HG02759 (cell line): ENCODE measurements around the gene RCVRN.

Source experiments
- ATAC-seq: cut with Tn5 transposase; IDR thresholded peaks from one replicate; pipeline ENCODE4 v1.9.1; 2021; ENCODE audit warnings: mild to moderate bottlenecking, moderate library complexity; ENCODE audit not compliant: unreplicated experiment

RCVRN gene

GRCh38 chr17:9899280-9900043, 5.6 kb downstream of the RCVRN start:
- no peak for ATAC-seq

DNA sequence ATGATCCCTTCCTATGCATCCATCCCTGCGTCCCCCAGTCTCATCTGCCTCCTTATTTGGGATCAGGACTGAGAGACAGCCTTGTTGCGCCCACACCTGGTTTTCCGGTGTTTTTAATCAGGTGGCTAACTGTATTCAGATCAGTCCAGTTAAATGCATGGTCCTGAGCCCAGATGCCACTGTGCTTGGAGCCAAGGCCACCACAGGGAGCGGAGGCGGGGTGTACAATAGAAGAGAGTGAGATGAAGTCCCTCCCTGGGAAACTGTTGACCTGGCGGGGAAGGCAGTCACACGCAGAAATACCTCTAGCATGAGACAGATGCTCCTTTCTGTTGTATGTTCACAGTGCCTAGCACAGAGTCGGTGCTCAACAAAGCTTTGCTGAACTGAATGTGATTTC, 6.3 kb downstream of the RCVRN start:
- ATAC-seq, result no peak

- no peak for ATAC-seq
These were observed 7.6 kb downstream of the RCVRN start for GRCh38 chr17:9897372-9897968.

- ATAC-seq, result no peak
These were observed 9.1 kb downstream of the RCVRN start for GRCh38 chr17:9895923-9896322.

GRCh38 chr17:9894231-9894630, 10.8 kb downstream of the RCVRN start:
- ATAC-seq, result no peak

GRCh38 chr17:9893411-9894012, 11.6 kb downstream of the RCVRN start:
- no peak for ATAC-seq

DNA sequence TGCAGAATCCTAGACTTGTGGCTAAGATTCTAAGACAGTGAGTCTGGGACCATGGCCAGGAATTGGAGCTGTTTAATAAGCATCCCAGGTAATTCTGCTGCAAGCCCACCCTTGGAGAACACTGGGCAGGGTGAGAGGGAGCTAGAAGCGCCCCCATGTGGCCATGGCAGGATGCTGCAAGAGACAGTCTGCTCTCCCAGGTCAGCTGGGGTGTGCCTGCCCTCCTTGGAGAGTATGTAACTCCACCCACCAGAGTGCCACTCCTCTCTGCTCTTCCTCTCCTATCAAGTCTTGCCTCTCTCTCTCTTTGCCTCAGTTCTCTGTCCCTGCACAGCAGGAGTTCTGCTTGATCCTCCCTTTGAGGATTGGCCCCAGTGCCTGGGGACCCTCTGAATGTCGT, 14.9 kb downstream of the RCVRN start:
- no peak for ATAC-seq

- no peak for ATAC-seq
These were observed 17.6 kb downstream of the RCVRN start for GRCh38 chr17:9887508-9887907.

GRCh38 chr17:9886141-9886930, 18.7 kb downstream of the RCVRN start:
- ATAC-seq, result no peak

- no peak for ATAC-seq
These were observed 21.6 kb downstream of the RCVRN start for GRCh38 chr17:9883451-9883850.

- ATAC-seq, result peak; percentile 50
These were observed 24.5 kb downstream of the RCVRN start for GRCh38 chr17:9880582-9880999.

DNA sequence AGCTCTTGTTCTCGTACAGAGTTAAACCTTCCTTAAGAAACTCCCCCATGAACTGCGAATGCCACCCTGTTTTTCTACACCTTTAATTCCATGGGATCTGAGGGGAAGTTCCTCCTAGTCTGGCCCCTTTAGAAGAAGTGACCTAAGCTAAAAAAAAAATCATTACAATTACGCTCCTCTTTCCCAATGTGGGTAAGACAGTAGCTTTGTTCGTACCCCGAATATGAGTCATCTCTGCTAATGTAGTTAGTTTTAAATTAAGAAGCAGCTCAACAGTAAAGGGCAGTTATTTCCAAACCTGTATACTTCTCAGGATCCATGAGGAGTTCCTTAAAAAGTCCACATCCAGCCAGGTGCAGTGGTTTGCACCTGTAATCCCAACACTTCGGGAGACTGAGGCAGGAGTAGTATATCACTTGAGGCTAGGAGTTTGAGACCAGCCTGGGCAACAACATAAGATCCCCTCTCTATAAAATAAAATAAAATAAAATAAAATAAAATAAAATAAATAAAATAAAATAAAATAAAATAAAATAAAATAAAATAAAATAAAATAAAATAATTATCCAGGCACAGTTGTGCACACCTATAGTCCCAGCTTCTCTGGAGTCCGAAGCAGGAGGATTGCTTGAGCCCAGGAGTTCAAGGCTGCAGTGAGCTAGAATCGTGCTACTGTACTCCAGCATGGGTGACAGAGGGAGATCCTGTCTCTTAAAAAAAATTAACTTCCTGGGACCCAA, 26.1 kb downstream of the RCVRN start:
- no peak for ATAC-seq

DNA sequence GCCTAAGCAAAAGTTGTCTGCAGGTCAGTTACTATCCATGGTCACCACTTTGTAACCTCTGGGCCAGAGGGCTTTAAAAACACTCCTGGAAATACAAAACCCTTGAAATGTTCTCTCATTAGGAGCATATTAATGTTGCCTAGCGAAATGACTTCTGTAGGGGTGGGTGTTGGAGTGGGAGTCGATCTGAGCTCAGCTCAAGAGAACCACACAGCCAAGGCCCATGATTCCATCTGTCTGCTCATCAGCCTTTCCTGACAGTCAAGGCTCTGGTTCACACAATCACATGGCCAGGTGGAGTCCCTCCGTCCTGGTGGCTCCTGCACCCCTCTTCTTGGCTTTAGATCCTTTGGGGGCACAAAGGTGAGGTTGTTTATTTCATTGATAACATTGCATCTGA, 26.7 kb downstream of the RCVRN start:
- no peak for ATAC-seq

GRCh38 chr17:9875441-9875840, 29.6 kb downstream of the RCVRN start:
- no peak for ATAC-seq

GRCh38 chr17:9874722-9875121, 30.3 kb downstream of the RCVRN start:
- ATAC-seq, result no peak

GRCh38 chr17:9872852-9873251, 32.2 kb downstream of the RCVRN start:
- ATAC-seq, result no peak

- ATAC-seq, result no peak
These were observed 36.5 kb downstream of the RCVRN start for GRCh38 chr17:9868552-9868951.

- no peak for ATAC-seq
These were observed 39.5 kb downstream of the RCVRN start for GRCh38 chr17:9865586-9865985.

DNA sequence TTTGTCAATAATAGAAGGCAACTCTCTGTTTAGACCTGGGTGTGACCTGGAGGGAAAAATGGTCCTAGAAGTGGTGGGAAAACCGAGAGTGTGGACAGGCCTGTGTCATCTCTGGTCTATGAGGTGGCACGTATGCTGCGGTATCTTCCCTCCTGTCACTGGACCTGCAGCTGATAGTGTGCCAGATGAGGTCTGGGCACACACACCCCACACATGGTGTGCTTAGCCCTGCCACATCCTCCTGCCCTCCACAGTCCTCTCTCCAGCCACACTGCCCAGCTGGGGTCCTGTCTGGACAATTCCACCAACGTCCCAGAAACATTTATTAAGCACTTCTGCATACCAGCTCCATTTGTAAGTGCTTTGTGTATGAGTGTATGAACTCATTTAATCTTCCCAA, 42.1 kb downstream of the RCVRN start:
- ATAC-seq, result no peak

- ATAC-seq, result no peak
These were observed 42.9 kb downstream of the RCVRN start for GRCh38 chr17:9862220-9862619.

- no peak for ATAC-seq
These were observed 44.2 kb downstream of the RCVRN start for GRCh38 chr17:9860851-9861250.
